Measurements from ENCODE around the gene DICER1. TPM values are rescaled to one million over a fixed set of nuclear protein-coding genes. Genes with fewer than 3 reads are reported as not detected.
"Not testable (repeated sequence)": the region's sequence is repeated elsewhere in the genome, so short reads cannot be mapped to it uniquely, and the experiment has no call there.

The DICER1 gene
- 10 to 100 TPM; 38.1 to 42.3 TPM for total RNA-seq

- intact Hi-C loops (cut with micrococcal nuclease), result loop anchor here (1.0 to 10.0 kb wide), 6 partner anchors 35 to 1207 kb away; partner anchors contain the start of genes ATG2B, CLMN, DDX24 and GSKIP
- peaks cover 8% of the 10 kb centered on the region for H3K36me3 Mint-ChIP-seq (ENCODE audit: low read depth)
- peaks cover 34% of the 10 kb centered on the region for H3K4me1 Mint-ChIP-seq (ENCODE audit: low read depth)
These were observed at the start of gene DICER1 for GRCh38 chr14:95157327-95158189. TSS of gene DICER1 (minus strand) at chr14:95157529. CDS start at chr14:95133458, 24,071 bp downstream.

GRCh38 chr14:95206534-95206933 is 49.2 kb upstream of the DICER1 start:
- CTCF ChIA-PET, result interaction anchor here (0.6 kb wide), 1 partner anchor 21 kb away, joined by 8 read pairs; no protein-coding TSS in a partner anchor
- Mint-ChIP-seq H3K4me3 (no peak overlapping the region), H3K27ac (no peak overlapping the region), H3K36me3 (ENCODE audit: low read depth) (peaks cover 3% of the 10 kb centered on the region), H3K4me1 (ENCODE audit: low read depth) (no peaks in the 10 kb centered on the region), H3K9me3 (peaks cover 7% of the 10 kb centered on the region), H3K27me3 (ENCODE audit: low read depth) (peaks cover 6% of the 10 kb centered on the region)
- intact Hi-C loops (cut with micrococcal nuclease), result no loop called here
- no peak for DNase-seq

More at GRCh38 chr14:95157327-95158189, at the start of gene DICER1:
- Mint-ChIP-seq H3K27me3 (ENCODE audit: low read depth) (no peaks in the 10 kb centered on the region), H3K4me3 (peak within 1 kb of the TSS; percentile 92), H3K27ac (peak within 1 kb of the TSS; percentile 96), H3K9me3 (no peaks in the 10 kb centered on the region)
- peak; percentile 94 for DNase-seq
- CTCF ChIA-PET, result interaction anchor here (0.6 kb wide), 1 partner anchor 85 kb away, joined by 4 read pairs; no protein-coding TSS in a partner anchor

- Mint-ChIP-seq H3K27ac (no peak overlapping the region), H3K4me1 (ENCODE audit: low read depth) (no peaks in the 10 kb centered on the region), H3K4me3 (no peak overlapping the region), H3K36me3 (ENCODE audit: low read depth) (peaks cover 3% of the 10 kb centered on the region), H3K9me3 (peaks cover 7% of the 10 kb centered on the region), H3K27me3 (ENCODE audit: low read depth) (peaks cover 6% of the 10 kb centered on the region)
- DNase-seq, result no peak
- intact Hi-C loops (cut with micrococcal nuclease), result no loop called here
- CTCF ChIA-PET, result interaction anchor here (0.6 kb wide), 1 partner anchor 62 kb away, joined by 3 read pairs; no protein-coding TSS in a partner anchor
These were observed 47.4 kb upstream of the DICER1 start for GRCh38 chr14:95204705-95205104.

- intact Hi-C loops (cut with micrococcal nuclease); H3K36me3 Mint-ChIP-seq (ENCODE audit: low read depth); H3K4me3 Mint-ChIP-seq; H3K27ac Mint-ChIP-seq; H3K4me1 Mint-ChIP-seq (ENCODE audit: low read depth); H3K27me3 Mint-ChIP-seq (ENCODE audit: low read depth); DNase-seq; CTCF ChIA-PET; H3K9me3 Mint-ChIP-seq: not testable (repeated sequence)
These were observed 44.4 kb upstream of the DICER1 start for GRCh38 chr14:95201745-95202144.

- peaks cover 6% of the 10 kb centered on the region for H3K9me3 Mint-ChIP-seq
- peaks cover 3% of the 10 kb centered on the region for H3K36me3 Mint-ChIP-seq (ENCODE audit: low read depth)
- no peak overlapping the region for H3K4me3 Mint-ChIP-seq
- no peak for DNase-seq
- CTCF ChIA-PET, result no interaction called here
- H3K27ac Mint-ChIP-seq, result no peak overlapping the region
- intact Hi-C loops (cut with micrococcal nuclease), result no loop called here
- H3K27me3 Mint-ChIP-seq (ENCODE audit: low read depth), result peaks cover 6% of the 10 kb centered on the region
- H3K4me1 Mint-ChIP-seq (ENCODE audit: low read depth), result no peaks in the 10 kb centered on the region
These were observed 43.1 kb upstream of the DICER1 start for GRCh38 chr14:95200404-95200803.

- intact Hi-C loops (cut with micrococcal nuclease), result loop anchor here (10.0 kb wide), 1 partner anchor 425 kb away; the partner anchor contains the start of gene GSC
- Mint-ChIP-seq H3K27ac (no peak overlapping the region), H3K4me1 (ENCODE audit: low read depth) (no peaks in the 10 kb centered on the region), H3K36me3 (ENCODE audit: low read depth) (no peaks in the 10 kb centered on the region), H3K27me3 (ENCODE audit: low read depth) (no peaks in the 10 kb centered on the region), H3K9me3 (no peaks in the 10 kb centered on the region), H3K4me3 (no peak overlapping the region)
- DNase-seq, result no peak
- CTCF ChIA-PET, result no interaction called here
These were observed 42.1 kb upstream of the DICER1 start for GRCh38 chr14:95199298-95199983.

GRCh38 chr14:95198320-95198719 is 41.0 kb upstream of the DICER1 start:
- H3K4me1 Mint-ChIP-seq (ENCODE audit: low read depth), result no peaks in the 10 kb centered on the region
- intact Hi-C loops (cut with micrococcal nuclease), result loop anchor here (10.0 kb wide), 1 partner anchor 424 kb away; the partner anchor contains the start of gene GSC
- no peaks in the 10 kb centered on the region for H3K9me3 Mint-ChIP-seq
- H3K27me3 Mint-ChIP-seq (ENCODE audit: low read depth), result no peaks in the 10 kb centered on the region
- H3K27ac Mint-ChIP-seq, result no peak overlapping the region
- CTCF ChIA-PET, result no interaction called here
- no peak for DNase-seq
- H3K4me3 Mint-ChIP-seq, result no peak overlapping the region
- no peaks in the 10 kb centered on the region for H3K36me3 Mint-ChIP-seq (ENCODE audit: low read depth)

GRCh38 chr14:95197551-95197950 is 40.2 kb upstream of the DICER1 start:
- no peak for DNase-seq
- no peaks in the 10 kb centered on the region for H3K36me3 Mint-ChIP-seq (ENCODE audit: low read depth)
- CTCF ChIA-PET, result no interaction called here
- H3K27me3 Mint-ChIP-seq (ENCODE audit: low read depth), result no peaks in the 10 kb centered on the region
- no peak overlapping the region for H3K27ac Mint-ChIP-seq
- H3K4me3 Mint-ChIP-seq, result no peak overlapping the region
- H3K9me3 Mint-ChIP-seq, result no peaks in the 10 kb centered on the region
- intact Hi-C loops (cut with micrococcal nuclease), result loop anchor here (10.0 kb wide), 1 partner anchor 423 kb away; the partner anchor contains the start of gene GSC
- no peaks in the 10 kb centered on the region for H3K4me1 Mint-ChIP-seq (ENCODE audit: low read depth)

- CTCF ChIA-PET, result interaction anchor here (1.6 kb wide), 2 partner anchors 17 to 100 kb away, joined by 4 to 5 read pairs; no protein-coding TSS in a partner anchor
- H3K27me3 Mint-ChIP-seq (ENCODE audit: low read depth), result no peaks in the 10 kb centered on the region
- no peak overlapping the region for H3K27ac Mint-ChIP-seq
- no peaks in the 10 kb centered on the region for H3K9me3 Mint-ChIP-seq
- intact Hi-C loops (cut with micrococcal nuclease), result loop anchor here (1.0 to 10.0 kb wide), 2 partner anchors 422 to 508 kb away; partner anchors contain the start of gene GSC
- no peak overlapping the region for H3K4me3 Mint-ChIP-seq
- DNase-seq, result no peak
- H3K4me1 Mint-ChIP-seq (ENCODE audit: low read depth), result no peaks in the 10 kb centered on the region
- H3K36me3 Mint-ChIP-seq (ENCODE audit: low read depth), result no peaks in the 10 kb centered on the region
These were observed 39.7 kb upstream of the DICER1 start for GRCh38 chr14:95196826-95197545.

GRCh38 chr14:95196268-95196667 is 38.9 kb upstream of the DICER1 start:
- no peaks in the 10 kb centered on the region for H3K4me1 Mint-ChIP-seq (ENCODE audit: low read depth)
- no peak overlapping the region for H3K4me3 Mint-ChIP-seq
- CTCF ChIA-PET, result interaction anchor here (0.6 to 1.6 kb wide), 6 partner anchors 11 to 507 kb away, joined by 3 to 5 read pairs (median 4); no protein-coding TSS in a partner anchor
- DNase-seq, result no peak
- intact Hi-C loops (cut with micrococcal nuclease), result loop anchor here (1.0 to 10.0 kb wide), 2 partner anchors 421 to 507 kb away; partner anchors contain the start of gene GSC
- no peaks in the 10 kb centered on the region for H3K36me3 Mint-ChIP-seq (ENCODE audit: low read depth)
- no peak overlapping the region for H3K27ac Mint-ChIP-seq
- H3K27me3 Mint-ChIP-seq (ENCODE audit: low read depth), result no peaks in the 10 kb centered on the region
- no peaks in the 10 kb centered on the region for H3K9me3 Mint-ChIP-seq

- Mint-ChIP-seq H3K9me3 (no peaks in the 10 kb centered on the region), H3K4me1 (ENCODE audit: low read depth) (no peaks in the 10 kb centered on the region), H3K27ac (no peak overlapping the region), H3K36me3 (ENCODE audit: low read depth) (no peaks in the 10 kb centered on the region), H3K27me3 (ENCODE audit: low read depth) (no peaks in the 10 kb centered on the region), H3K4me3 (no peak overlapping the region)
- CTCF ChIA-PET, result no interaction called here
- intact Hi-C loops (cut with micrococcal nuclease), result loop anchor here (10.0 kb wide), 1 partner anchor 420 kb away; the partner anchor contains the start of gene GSC
- DNase-seq, result no peak
These were observed 37.7 kb upstream of the DICER1 start for GRCh38 chr14:95195031-95195430.

Data from activated naive CD4-positive, alpha-beta T cell treated with anti-CD3 and anti-CD28 coated beads for 36 hours (primary cell).